Measurements from ENCODE around the gene ATP6V1E1.

ATP6V1E1 gene

GRCh38 chr22:17633217-17633997, 4.9 kb upstream of the ATP6V1E1 start:
- DNase-seq, result no peak

DNA sequence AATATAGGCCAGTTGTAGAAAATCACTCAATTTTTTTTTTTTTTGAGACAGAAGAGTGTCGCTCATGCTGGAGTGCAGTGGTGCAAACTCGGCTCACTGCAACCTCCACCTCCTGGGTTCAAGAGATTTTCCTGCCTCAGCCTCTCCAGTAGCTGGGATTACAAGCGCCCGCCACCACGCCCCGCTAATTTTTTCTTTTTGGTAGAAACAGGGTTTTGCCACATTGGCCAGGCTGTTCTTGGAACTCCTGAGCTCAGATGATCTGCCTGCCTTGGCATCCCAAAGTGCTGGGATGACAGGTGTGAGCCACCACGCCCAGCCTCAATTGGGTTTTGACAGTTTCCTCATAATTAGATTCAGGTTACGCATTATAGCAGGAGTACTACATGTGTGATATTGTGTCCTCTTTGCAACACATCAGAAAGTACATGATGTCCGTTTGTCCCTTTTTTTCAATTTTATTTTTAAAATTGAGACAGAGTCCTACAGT, 2.6 kb upstream of the ATP6V1E1 start:
- no peak for DNase-seq

DNA sequence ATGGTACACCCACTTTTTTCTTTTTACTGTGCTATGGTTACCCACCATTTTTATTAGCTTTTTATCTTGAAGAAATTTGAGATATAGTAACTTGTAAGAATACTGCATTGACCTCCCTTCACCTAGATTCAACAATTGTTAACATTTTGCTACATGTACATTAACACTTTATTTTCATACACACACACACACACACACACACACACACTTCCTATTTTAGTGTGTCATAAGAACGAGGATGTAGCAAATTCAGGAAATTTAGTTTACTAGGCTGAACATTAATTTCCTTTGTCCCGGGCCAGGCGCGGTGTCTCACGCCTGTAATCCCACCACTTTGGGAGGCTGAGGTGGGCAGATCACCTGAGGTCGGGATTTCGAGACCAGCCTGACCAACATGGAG, 1.1 kb upstream of the ATP6V1E1 start:
- no peak for DNase-seq

DNA sequence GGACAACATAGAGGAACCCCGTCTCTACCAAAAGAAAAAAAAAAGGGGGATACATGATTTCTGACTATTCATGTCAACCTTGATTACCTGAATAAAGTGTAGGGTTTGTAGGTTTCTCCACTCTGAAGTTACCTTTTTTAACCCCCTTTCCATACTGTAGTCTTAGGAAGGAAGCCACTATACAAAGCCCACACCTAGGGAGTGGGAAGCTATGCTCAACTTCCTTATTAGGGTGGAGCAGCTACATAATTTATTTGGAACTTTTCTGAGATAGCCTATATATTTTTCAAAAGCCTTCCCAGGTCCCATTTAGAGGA, 582 bp upstream of the ATP6V1E1 start:
- DNase-seq, result no peak

- DNase-seq, result no peak
Observed at GRCh38 chr22:17627961-17628405, 566 bp downstream of the ATP6V1E1 start.

DNA sequence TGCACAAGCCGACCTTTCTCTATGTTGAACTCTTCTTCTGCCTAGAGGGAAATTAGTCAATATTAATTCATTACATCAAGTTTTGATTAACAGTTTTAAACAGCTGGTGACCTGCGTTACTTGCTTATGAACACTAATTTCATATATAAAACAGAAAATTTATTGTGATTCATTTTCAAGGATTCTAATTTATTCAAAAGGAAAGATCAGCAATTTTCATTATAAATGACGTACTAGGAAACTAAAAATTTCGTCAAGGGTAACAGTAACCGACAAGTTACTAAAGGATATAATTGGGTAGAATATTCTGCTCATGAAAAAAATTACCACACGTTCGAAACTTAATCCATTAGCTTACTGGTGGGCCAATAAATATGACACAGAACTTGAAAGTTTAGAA, 15.3 kb downstream of the ATP6V1E1 start:
- no peak for DNase-seq

DNA sequence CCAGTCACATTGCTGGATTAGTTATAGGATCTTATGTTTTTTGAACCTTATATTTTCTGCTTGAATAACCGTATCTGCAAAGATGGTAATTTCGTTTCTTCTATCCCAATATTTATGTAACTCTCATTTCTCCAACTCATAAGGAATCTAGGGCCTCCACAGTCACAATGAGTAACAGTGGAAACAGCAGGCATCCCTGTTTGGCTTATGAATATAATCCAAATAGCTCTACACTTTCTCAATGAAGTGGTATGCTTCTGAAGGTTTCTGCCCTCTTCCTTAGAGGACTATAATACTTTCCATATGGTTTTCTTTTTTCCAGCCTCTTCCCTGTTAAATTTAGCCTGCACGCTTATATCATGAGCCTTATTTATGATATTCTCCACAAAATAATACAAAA, 16.5 kb downstream of the ATP6V1E1 start:
- DNase-seq, result no peak

GRCh38 chr22:17607891-17608521, 20.5 kb downstream of the ATP6V1E1 start:
- no peak for DNase-seq

- DNase-seq, result no peak
Observed at GRCh38 chr22:17606496-17606895, 22.1 kb downstream of the ATP6V1E1 start.

DNA sequence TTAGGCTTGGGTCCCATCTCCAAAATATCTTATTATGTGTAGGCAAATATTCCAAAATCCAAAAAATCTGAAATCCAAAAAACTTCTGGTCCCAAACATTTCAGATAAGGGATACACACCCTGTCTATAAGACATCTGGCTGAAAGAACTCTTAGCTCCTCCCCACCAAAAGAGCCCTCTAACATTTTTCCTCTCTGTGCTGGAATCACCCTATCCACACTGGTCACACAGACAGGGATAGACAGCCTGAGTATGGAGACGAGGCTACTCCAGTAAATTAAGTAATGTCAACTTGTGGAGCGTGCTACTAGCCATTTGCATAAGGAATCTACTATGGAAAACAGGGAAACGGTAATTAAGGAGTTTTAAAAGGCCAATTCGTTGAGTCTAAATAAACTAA, 24.9 kb downstream of the ATP6V1E1 start:
- DNase-seq, result no peak

GRCh38 chr22:17601031-17601430, 27.5 kb downstream of the ATP6V1E1 start:
- DNase-seq, result no peak

- no peak for DNase-seq
Observed at GRCh38 chr22:17598318-17598717, 30.2 kb downstream of the ATP6V1E1 start.

- no peak for DNase-seq
Observed at GRCh38 chr22:17597217-17597616, 31.3 kb downstream of the ATP6V1E1 start.

DNA sequence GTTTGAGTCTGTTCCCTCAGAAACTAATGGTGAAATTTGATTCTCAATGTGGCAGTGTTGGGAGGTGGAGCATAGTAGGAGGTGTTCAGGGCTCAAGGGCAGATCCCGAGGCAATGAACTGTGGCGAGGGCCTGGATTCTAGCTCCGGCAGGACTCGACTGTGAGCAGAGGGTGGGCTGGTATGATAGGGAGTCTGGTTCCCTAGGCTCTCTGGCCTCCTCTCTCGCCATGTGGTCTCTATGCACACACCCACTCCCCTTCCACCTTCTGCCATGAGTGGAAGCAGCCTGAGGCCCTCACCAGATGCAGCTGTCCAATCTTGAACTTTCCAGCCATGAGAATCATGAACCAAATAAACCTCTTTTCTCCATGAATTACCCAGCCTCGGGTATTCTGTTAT, 32.3 kb downstream of the ATP6V1E1 start:
- DNase-seq, result no peak

- DNase-seq, result no peak
Observed at GRCh38 chr22:17592201-17592600, 36.3 kb downstream of the ATP6V1E1 start.

DNA sequence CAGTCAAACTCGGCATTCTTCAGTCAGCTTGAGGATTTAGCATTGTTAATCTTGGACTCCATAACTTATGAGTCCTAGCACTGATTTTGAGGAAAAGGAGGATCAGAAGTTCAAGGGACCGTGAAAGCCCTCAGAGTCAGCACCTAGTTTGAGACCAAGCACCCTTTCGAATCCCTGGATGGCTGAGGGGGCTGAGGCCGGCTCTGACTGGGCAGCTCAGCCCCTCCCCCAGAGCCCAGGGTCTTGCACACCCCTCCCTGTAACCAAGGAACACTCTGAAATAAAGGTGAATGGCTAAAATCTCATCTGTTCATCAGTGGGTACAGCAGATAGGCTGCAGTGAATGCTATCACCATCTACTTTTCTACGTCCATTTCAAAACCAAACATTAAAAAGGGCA, 38.0 kb downstream of the ATP6V1E1 start:
- DNase-seq, result no peak

GRCh38 chr22:17589810-17590375, 38.7 kb downstream of the ATP6V1E1 start:
- no peak for DNase-seq

- DNase-seq, result no peak
Observed at GRCh38 chr22:17588606-17589005, 39.9 kb downstream of the ATP6V1E1 start.

DNA sequence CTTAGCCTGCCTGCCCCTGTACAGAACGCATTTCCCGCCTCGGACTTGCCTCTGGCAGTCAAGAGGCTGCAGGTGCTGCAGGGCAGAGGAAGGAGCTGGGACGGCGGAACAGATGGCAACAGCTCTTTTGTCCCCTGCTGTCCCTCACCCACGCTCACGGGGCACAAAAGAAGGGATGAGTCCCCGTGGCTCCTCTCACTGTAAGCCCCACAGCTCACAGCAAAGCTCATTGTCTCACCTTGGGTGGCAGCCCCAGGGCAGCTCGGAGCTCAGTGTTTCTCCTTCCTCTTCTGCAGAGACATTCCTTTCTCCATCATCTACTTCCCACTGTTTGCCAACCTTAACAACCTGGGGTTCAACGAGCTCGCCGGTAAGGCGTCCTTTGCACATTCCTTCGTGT, 40.9 kb downstream of the ATP6V1E1 start:
- no peak for DNase-seq

- no peak for DNase-seq
Observed at GRCh38 chr22:17586831-17587440, 41.6 kb downstream of the ATP6V1E1 start.

DNA sequence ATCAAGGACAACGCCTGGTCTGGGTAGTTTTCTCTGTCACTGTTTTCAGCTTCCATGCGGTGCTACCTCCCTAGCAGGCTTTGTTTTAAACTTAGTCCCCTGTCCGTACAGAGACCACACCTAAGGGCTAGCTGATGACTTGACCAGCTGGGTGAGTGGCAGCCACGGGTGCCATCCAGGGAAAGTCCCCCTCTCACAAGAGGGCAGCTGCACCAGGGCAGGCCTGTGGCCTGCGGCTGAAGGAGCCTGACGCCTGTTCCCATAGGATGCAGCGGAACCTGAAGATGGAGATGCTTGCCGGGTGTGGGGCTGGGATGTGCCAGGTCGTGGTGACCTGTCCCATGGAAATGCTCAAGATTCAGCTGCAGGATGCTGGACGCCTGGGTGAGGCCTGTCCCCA, 45.4 kb downstream of the ATP6V1E1 start:
- no peak for DNase-seq

DNA sequence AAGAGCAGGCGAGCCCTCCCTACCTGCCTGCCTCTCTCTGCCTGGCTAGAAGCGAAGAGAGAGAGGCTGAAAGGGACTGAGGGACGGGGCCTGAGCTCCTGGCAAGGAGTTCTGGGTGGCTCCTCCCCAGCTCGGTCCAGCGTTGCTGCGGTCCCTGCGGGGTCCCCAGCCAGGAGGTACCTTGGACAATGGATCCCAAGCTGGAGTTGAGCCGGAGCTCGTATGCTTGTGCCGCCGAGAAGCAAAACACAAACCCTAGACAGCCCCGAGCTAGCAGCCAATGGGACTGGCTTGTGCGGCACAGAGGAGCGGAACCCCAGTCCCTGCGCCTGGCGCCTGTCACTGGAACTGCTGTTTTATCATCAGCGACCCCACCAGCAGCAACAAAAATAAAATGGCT, 46.9 kb downstream of the ATP6V1E1 start:
- DNase-seq, result no peak

DNA sequence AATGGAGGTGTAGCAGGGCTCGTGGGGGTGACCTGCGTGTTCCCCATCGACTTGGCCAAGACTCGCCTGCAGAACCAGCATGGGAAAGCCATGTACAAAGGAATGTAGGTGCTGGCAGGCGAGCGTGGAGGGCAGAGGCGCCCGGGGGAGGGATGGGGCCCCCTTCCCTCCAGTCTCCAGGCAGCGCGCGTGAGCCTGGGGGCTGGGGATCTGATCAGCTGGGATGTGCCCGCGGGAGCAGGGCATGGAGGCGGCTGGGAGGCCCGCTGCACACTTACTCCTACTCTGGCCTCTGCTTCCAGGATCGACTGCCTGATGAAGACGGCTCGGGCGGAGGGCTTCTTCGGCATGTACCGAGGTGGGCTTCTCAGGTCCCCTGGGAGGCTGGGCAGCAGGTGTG, 47.5 kb downstream of the ATP6V1E1 start:
- no peak for DNase-seq

GRCh38 chr22:17580441-17581031, 48.0 kb downstream of the ATP6V1E1 start:
- DNase-seq, result no peak

Measured in CD4-positive, alpha-beta T cell treated with Interleukin-12 subunit alpha and Interleukin-12 subunit beta, for 1 hour (primary cell).